GM23248 (cell line): ENCODE data around the gene ESRRB. TPM values are rescaled to one million over a fixed set of nuclear protein-coding genes. Genes with fewer than 3 reads are reported as not detected.

Experiments used
- DNase-seq: peaks from one replicate; pipeline ENCODE4 v3.0.0-alpha.2; 2015
- H2AFZ ChIP-seq: fragments of 200-600 bp; sonication (generic); 2 replicates; pipeline ENCODE4 v1.6.1; 2016; ENCODE audit warnings: antibody characterized with exemption
- H3F3A ChIP-seq: fragments of 200-600 bp; sonication (generic); 2 replicates; pipeline ENCODE4 v1.6.1; 2016; ENCODE audit warnings: mild to moderate bottlenecking, antibody characterized with exemption, mixed run types; ENCODE audit not compliant: insufficient read depth
- H3K27ac ChIP-seq: fragments of 200-600 bp; sonication (generic); 2 replicates; pipeline ENCODE4 v1.5.1; 2016; ENCODE audit warnings: mild to moderate bottlenecking
- H3K27me3 ChIP-seq: fragments of 200-600 bp; sonication (generic); replicated peaks from 2 replicates; pipeline ENCODE4 v1.6.1; 2016; ENCODE audit warnings: mild to moderate bottlenecking; ENCODE audit not compliant: insufficient read depth
- H3K36me3 ChIP-seq: fragments of 200-600 bp; sonication (generic); 2 replicates; pipeline ENCODE4 v1.6.1; 2016; ENCODE audit warnings: low read depth, mild to moderate bottlenecking
- H3K4me1 ChIP-seq: fragments of 200-600 bp; sonication (generic); 2 replicates; pipeline ENCODE4 v1.6.1; 2016; ENCODE audit warnings: mild to moderate bottlenecking; ENCODE audit not compliant: insufficient read depth
- H3K4me2 ChIP-seq: fragments of 200-600 bp; sonication (generic); one replicate; pipeline ENCODE4 v1.6.1; 2016; ENCODE audit warnings: mild to moderate bottlenecking; ENCODE audit not compliant: unreplicated experiment
- H3K4me3 ChIP-seq: fragments of 200-600 bp; sonication (generic); 2 replicates; pipeline ENCODE4 v1.5.1; 2016; ENCODE audit warnings: mild to moderate bottlenecking
- H3K79me2 ChIP-seq: fragments of 200-600 bp; sonication (generic); 2 replicates; pipeline ENCODE4 v1.6.1; 2016; ENCODE audit warnings: mild to moderate bottlenecking; ENCODE audit not compliant: insufficient read depth
- H3K9ac ChIP-seq: fragments of 200-600 bp; sonication (generic); 2 replicates; pipeline ENCODE4 v1.6.1; 2016; ENCODE audit warnings: mild to moderate bottlenecking
- H3K9me2 ChIP-seq: fragments of 200-600 bp; sonication (generic); 2 replicates; pipeline ENCODE4 v1.6.1; 2016; ENCODE audit warnings: mixed run types, mild to moderate bottlenecking, moderate library complexity; ENCODE audit not compliant: insufficient read depth
- H3K9me3 ChIP-seq: fragments of 200-600 bp; sonication (generic); one replicate; pipeline ENCODE4 v1.6.1; 2017; ENCODE audit warnings: low read depth
- H4K20me1 ChIP-seq: fragments of 200-600 bp; sonication (generic); 2 replicates; pipeline ENCODE4 v1.6.0; 2016; ENCODE audit not compliant: insufficient read depth
- EZH2 ChIP-seq: fragments of 200-600 bp; sonication (generic); IDR thresholded peaks from 2 replicates; pipeline ENCODE4 v1.6.1; 2018; ENCODE audit warnings: antibody characterized with exemption, mild to moderate bottlenecking; ENCODE audit not compliant: insufficient read depth, poor library complexity, severe bottlenecking
- EZH2phosphoT487 ChIP-seq: fragments of 200-600 bp; sonication (generic); IDR thresholded peaks from 2 replicates; pipeline ENCODE4 v1.6.1; 2018; ENCODE audit warnings: antibody characterized with exemption, moderate library complexity, mild to moderate bottlenecking, low read depth; ENCODE audit not compliant: insufficient read depth
- WGBS, 2 experiments: methylation state at CpG; one replicate each; pipeline ENCODE4 v1.1.6; 2015 to 2017; ENCODE audit warnings: low lambda C conversion rate in 2 of 2, low coverage in 1 of 2; ENCODE audit errors: missing lambda C conversion rate in 2 of 2; 5-methylcytosine and 5-hydroxymethylcytosine counted together
- in situ Hi-C: fragments of 300-500 bp; cut with MboI; formaldehyde crosslinking; loops from 2 replicates; pipeline ENCODE4 v1.15.0; 2020
- polyA plus RNA-seq: library from polyadenylated mRNA; unstranded; fragments of >200 nt; fragmentation: Nextera tagmentation; extraction: Ambion mirVana; gene quantifications from 2 replicates; pipeline ENCODE4 v1.2.1, GENCODE V29; 2016
- total RNA-seq: library from RNA; depleted of rRNA; stranded (reverse); fragments of >200 nt; shearing (Covaris generic); gene quantifications from 2 replicates; pipeline ENCODE4 v1.2.3, GENCODE V29; 2014

ESRRB gene
- total and polyA plus RNA-seq, 2 experiments from 2014 or later = not detected

DNA sequence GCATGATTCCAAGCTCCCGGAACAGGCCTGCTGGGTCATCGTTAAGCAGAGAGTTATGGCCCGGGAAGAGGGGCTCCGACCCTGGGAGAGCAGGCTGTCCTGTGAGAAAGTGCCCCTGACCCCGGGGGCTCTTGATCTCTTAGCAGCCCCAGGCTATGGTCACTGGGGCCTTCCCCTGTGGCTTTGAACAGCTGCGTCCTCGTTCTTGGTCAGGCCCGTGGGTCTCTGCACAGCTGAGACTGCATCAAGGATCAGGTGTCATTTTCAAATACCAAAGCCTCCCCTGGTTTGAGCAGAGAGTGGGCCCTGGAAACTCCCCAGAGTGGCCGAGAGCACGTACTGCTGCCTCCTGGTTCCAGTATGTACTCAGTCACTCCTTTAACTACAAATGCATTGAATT, 114.8 kb downstream of the ESRRB start:
- Histone ChIP-seq H3K9me3 (no peaks in the 10 kb centered on the region), H2AFZ (no peak overlapping the region), H3K4me2 (no peak overlapping the region), H3K9ac (no peak overlapping the region), H3K79me2 (no peaks in the 10 kb centered on the region), H4K20me1 (no peaks in the 10 kb centered on the region), H3K4me3 (no peak overlapping the region), H3K27ac (no peak overlapping the region), H3K4me1 (no peaks in the 10 kb centered on the region), H3K27me3 (0 out of 2 replicates have a peak, but pooled peaks cover 5% of the 10 kb centered on the region), H3K9me2 (no peaks in the 10 kb centered on the region), H3F3A (no peaks in the 10 kb centered on the region), H3K36me3 (no peaks in the 10 kb centered on the region)
- in situ Hi-C loops = no loop called here
- DNase-seq = no peak
- WGBS, 2 experiments = 30 to 31% methylated on average over 10 of the region's 10 CpGs
- TF ChIP-seq EZH2phosphoT487 (no peak), EZH2 (no peak)

DNA sequence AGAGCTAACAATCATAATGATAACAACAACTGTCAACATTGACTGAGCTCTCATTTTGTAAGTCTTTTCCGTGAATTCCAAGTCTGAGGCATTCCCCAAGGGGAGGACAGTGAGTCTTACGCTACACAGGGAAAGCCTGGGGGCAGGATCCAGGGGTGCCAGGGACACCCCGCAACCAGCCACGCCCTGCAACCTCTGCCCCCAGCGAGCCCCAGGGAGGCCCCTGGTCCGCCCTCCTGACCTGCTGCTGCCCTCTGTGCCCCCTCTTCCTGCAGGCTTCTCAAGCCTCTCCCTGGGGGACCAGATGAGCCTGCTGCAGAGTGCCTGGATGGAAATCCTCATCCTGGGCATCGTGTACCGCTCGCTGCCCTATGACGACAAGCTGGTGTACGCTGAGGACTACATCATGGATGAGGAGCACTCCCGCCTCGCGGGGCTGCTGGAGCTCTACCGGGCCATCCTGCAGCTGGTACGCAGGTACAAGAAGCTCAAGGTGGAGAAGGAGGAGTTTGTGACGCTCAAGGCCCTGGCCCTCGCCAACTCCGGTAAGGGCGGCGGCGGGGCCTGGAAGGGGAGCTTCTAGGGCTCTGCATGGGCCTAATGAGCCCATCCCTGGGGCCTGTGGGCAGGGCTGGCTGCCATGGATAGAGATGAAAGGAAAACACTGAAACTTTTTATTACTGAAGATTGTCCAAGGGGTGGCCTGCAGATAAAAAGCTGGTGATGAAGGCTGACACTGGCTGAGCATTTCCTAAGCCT, 115.4 kb downstream of the ESRRB start:
- Histone ChIP-seq H4K20me1 (no peaks in the 10 kb centered on the region), H3K27ac (no peak overlapping the region), H3K4me1 (no peaks in the 10 kb centered on the region), H3K9ac (no peak overlapping the region), H3K27me3 (0 out of 2 replicates have a peak, but pooled peaks cover 8% of the 10 kb centered on the region), H3F3A (no peaks in the 10 kb centered on the region), H3K36me3 (no peaks in the 10 kb centered on the region), H3K9me2 (no peaks in the 10 kb centered on the region), H3K79me2 (no peaks in the 10 kb centered on the region), H3K4me2 (no peak overlapping the region), H3K9me3 (no peaks in the 10 kb centered on the region), H3K4me3 (no peak overlapping the region), H2AFZ (no peak overlapping the region)
- in situ Hi-C loops = no loop called here
- no peak for TF ChIP-seq EZH2phosphoT487
- no peak for TF ChIP-seq EZH2
- WGBS, 2 experiments = 71 to 79% methylated on average over 22 of the region's 22 CpGs
- no peak for DNase-seq

DNA sequence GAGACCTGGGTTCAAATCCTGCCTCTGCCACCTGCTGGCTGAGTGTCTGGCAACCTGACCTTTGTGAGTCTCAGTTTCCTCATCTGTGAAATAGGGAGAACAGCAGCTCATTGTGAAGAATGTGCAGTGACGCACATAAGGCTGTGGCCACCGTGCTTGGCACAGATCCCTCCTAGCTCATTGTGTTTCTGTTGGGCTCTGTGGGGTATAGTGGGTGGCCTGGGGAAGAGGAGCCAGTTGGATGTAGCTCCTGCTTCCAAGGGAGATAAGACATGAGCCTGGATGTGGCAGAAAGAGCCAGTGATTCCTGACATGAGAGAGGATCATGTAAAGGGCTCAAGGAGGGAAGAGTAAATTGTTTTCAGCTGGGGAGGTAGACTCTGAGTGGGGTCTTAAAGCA, 120.0 kb downstream of the ESRRB start:
- no peaks in the 10 kb centered on the region for H3K9me2 ChIP-seq
- no peak overlapping the region for H2AFZ ChIP-seq
- TF ChIP-seq EZH2 = no peak
- no peak for TF ChIP-seq EZH2phosphoT487
- no peak overlapping the region for H3K9ac ChIP-seq
- no peaks in the 10 kb centered on the region for H4K20me1 ChIP-seq
- no peak overlapping the region for H3K4me2 ChIP-seq
- WGBS, 2 experiments = 23 to 33% methylated on average over 2 of the region's 2 CpGs
- no peaks in the 10 kb centered on the region for H3K9me3 ChIP-seq
- in situ Hi-C loops = no loop called here
- no peak for DNase-seq
- H3F3A ChIP-seq = no peaks in the 10 kb centered on the region
- 0 out of 2 replicates have a peak, but pooled peaks cover 4% of the 10 kb centered on the region for H3K27me3 ChIP-seq
- H3K4me3 ChIP-seq = no peak overlapping the region
- no peaks in the 10 kb centered on the region for H3K79me2 ChIP-seq
- H3K27ac ChIP-seq = no peak overlapping the region
- H3K36me3 ChIP-seq = no peaks in the 10 kb centered on the region
- H3K4me1 ChIP-seq = no peaks in the 10 kb centered on the region

DNA sequence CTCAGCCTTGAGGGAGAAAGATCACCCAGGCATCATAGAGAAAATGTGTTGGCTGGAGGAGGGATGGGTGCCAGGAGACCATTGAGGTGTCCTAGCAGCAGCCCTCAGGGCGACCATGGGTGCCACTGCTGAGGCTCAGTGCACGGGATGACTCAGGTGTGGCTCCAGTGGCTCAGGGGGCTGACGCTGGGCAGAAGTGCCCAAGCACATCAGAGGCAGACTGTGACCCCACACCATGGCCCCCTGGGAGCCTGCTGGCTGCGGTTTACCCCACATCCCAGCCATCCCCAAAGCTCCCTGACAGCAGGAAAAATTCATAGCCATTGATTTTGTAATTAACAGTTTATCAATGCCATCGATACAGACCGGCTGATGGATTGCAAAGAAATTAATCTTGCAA, 120.7 kb downstream of the ESRRB start:
- no peaks in the 10 kb centered on the region for H3K79me2 ChIP-seq
- H2AFZ ChIP-seq = no peak overlapping the region
- H3K9me2 ChIP-seq = no peaks in the 10 kb centered on the region
- H3K27ac ChIP-seq = no peak overlapping the region
- no peaks in the 10 kb centered on the region for H3K9me3 ChIP-seq
- H3K4me2 ChIP-seq = no peak overlapping the region
- H3K4me1 ChIP-seq = no peaks in the 10 kb centered on the region
- in situ Hi-C loops = no loop called here
- H3K9ac ChIP-seq = no peak overlapping the region
- H3K36me3 ChIP-seq = no peaks in the 10 kb centered on the region
- no peak for DNase-seq
- WGBS, 2 experiments = 48 to 52% methylated on average over 6 of the region's 6 CpGs
- no peak overlapping the region for H3K4me3 ChIP-seq
- 0 out of 2 replicates have a peak, but pooled peaks cover 4% of the 10 kb centered on the region for H3K27me3 ChIP-seq
- TF ChIP-seq EZH2phosphoT487 = no peak
- no peak for TF ChIP-seq EZH2
- no peaks in the 10 kb centered on the region for H3F3A ChIP-seq
- H4K20me1 ChIP-seq = no peaks in the 10 kb centered on the region
